SIG-M5 treated with dmso at 0.1 percent for 504 hours (cell line): ENCODE data around the gene MBD3L2B.

Source experiments
- DNase-seq: peaks from one replicate; lab custom pipeline; 2025; ENCODE audit not compliant: unreplicated experiment; lab: John Stamatoyannopoulos, UW

Gene MBD3L2B

GRCh38 chr19:7013678-7014077, 7.6 kb downstream of the MBD3L2B start:
- no peak for DNase-seq

- no peak for DNase-seq
Observed at GRCh38 chr19:7010722-7011593, 10.3 kb downstream of the MBD3L2B start.

- no peak for DNase-seq
Observed at GRCh38 chr19:7007859-7008258, 13.4 kb downstream of the MBD3L2B start.

- no peak for DNase-seq
Observed at GRCh38 chr19:7006135-7006704, 15.0 kb downstream of the MBD3L2B start.

GRCh38 chr19:7004313-7004931, 16.8 kb downstream of the MBD3L2B start:
- peak; percentile 33 for DNase-seq

GRCh38 chr19:7000816-7001215, 20.4 kb downstream of the MBD3L2B start:
- peak; percentile 26 for DNase-seq

GRCh38 chr19:7000333-7000732, 20.9 kb downstream of the MBD3L2B start:
- DNase-seq: no peak

- peak; percentile 15 for DNase-seq
Observed at GRCh38 chr19:6999933-7000332, 21.3 kb downstream of the MBD3L2B start.

- DNase-seq: peak; percentile 65
Observed at GRCh38 chr19:6997679-6998445, 23.4 kb downstream of the MBD3L2B start.

- DNase-seq: no peak
Observed at GRCh38 chr19:6996810-6997209, 24.4 kb downstream of the MBD3L2B start.

- DNase-seq: no peak
Observed at GRCh38 chr19:6995054-6995453, 26.2 kb downstream of the MBD3L2B start.

GRCh38 chr19:6988257-6988656, 33.0 kb downstream of the MBD3L2B start:
- no peak for DNase-seq

GRCh38 chr19:6987850-6988249, 33.4 kb downstream of the MBD3L2B start:
- DNase-seq: peak; percentile 85

GRCh38 chr19:6983448-6983847, 37.8 kb downstream of the MBD3L2B start:
- DNase-seq: no peak

GRCh38 chr19:6979399-6979798, 41.8 kb downstream of the MBD3L2B start:
- DNase-seq: no peak

GRCh38 chr19:6976197-6976596, 45.0 kb downstream of the MBD3L2B start:
- DNase-seq: no peak

- DNase-seq: no peak
Observed at GRCh38 chr19:6971366-6971765, 49.9 kb downstream of the MBD3L2B start.

- DNase-seq: peak; percentile 80
Observed at GRCh38 chr19:6970443-6970842, 50.8 kb downstream of the MBD3L2B start.

- DNase-seq: peak; percentile 71
Observed at GRCh38 chr19:6970021-6970420, 51.2 kb downstream of the MBD3L2B start.

GRCh38 chr19:6969490-6969889, 51.7 kb downstream of the MBD3L2B start:
- DNase-seq: no peak
